HL-60 (cell line): ENCODE results near the gene SOWAHA.

Experiments
- POLR2AphosphoS5 ChIP-seq: IDR thresholded peaks from 2 replicates; pipeline ENCODE4 v1.6.1; 2012; ENCODE audit warnings: low read depth
- SPI1 ChIP-seq: IDR thresholded peaks from 2 replicates; pipeline ENCODE4 v1.6.1; 2012; ENCODE audit warnings: low read depth, mild to moderate bottlenecking, borderline replicate concordance
- TF ChIP-seq, protein P1 (sequence below): IDR thresholded peaks from one replicate; pipeline ENCODE4 v1.5.1; 2011; ENCODE audit warnings: low read length, control low read depth, inconsistent platforms; ENCODE audit not compliant: insufficient read depth
- TF ChIP-seq, protein P2 (sequence below): IDR thresholded peaks from 2 replicates; pipeline ENCODE4 v1.6.1; 2012; ENCODE audit warnings: low read depth; ENCODE audit not compliant: insufficient replicate concordance

DNA sequence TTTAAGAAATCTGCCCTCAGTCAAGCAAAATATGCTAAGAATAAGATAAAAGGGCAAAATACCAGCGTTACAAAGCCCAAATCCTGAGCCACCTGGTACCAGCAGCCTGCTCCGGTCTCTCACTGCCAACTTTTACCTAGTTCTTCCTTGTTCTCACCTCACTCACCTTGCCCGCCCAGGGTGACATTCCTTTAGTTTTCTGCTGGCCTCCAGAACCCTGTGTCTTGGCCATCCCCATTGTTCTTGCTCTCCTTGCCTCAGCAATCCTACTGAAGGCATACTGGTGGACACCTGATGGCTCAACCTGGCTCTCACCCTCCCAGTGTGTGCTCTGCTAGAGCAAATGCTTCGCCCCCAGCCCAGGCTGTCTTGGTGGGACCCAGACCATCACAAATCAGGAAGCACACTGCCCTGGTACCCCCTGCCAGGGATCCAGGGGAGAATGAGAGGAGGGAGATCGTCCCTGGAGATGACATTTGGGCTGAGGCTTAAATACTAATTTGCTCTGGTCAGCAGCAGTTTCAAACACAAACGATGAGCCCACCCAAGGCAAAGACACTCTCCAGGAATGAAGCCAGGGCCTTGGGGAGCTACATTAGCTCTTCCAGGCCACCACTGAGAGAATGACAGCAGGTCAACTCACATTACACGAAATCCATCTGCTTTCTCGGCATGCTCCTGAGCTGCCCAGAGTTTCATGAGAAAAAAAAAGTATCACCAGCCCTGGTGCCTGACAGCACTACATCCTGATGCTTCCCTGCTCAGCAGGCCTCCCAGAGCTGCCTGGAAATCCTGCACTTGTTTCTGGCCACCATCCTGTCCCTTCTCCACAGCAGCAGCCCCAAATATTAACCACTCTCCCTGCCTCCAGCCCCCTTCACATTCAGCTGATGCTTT, 23.9 kb upstream of the SOWAHA start:
- TF ChIP-seq, protein P1, sequence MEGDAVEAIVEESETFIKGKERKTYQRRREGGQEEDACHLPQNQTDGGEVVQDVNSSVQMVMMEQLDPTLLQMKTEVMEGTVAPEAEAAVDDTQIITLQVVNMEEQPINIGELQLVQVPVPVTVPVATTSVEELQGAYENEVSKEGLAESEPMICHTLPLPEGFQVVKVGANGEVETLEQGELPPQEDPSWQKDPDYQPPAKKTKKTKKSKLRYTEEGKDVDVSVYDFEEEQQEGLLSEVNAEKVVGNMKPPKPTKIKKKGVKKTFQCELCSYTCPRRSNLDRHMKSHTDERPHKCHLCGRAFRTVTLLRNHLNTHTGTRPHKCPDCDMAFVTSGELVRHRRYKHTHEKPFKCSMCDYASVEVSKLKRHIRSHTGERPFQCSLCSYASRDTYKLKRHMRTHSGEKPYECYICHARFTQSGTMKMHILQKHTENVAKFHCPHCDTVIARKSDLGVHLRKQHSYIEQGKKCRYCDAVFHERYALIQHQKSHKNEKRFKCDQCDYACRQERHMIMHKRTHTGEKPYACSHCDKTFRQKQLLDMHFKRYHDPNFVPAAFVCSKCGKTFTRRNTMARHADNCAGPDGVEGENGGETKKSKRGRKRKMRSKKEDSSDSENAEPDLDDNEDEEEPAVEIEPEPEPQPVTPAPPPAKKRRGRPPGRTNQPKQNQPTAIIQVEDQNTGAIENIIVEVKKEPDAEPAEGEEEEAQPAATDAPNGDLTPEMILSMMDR: no peak
- TF ChIP-seq POLR2AphosphoS5 (no peak), SPI1 (no peak)
- TF ChIP-seq, protein P2, sequence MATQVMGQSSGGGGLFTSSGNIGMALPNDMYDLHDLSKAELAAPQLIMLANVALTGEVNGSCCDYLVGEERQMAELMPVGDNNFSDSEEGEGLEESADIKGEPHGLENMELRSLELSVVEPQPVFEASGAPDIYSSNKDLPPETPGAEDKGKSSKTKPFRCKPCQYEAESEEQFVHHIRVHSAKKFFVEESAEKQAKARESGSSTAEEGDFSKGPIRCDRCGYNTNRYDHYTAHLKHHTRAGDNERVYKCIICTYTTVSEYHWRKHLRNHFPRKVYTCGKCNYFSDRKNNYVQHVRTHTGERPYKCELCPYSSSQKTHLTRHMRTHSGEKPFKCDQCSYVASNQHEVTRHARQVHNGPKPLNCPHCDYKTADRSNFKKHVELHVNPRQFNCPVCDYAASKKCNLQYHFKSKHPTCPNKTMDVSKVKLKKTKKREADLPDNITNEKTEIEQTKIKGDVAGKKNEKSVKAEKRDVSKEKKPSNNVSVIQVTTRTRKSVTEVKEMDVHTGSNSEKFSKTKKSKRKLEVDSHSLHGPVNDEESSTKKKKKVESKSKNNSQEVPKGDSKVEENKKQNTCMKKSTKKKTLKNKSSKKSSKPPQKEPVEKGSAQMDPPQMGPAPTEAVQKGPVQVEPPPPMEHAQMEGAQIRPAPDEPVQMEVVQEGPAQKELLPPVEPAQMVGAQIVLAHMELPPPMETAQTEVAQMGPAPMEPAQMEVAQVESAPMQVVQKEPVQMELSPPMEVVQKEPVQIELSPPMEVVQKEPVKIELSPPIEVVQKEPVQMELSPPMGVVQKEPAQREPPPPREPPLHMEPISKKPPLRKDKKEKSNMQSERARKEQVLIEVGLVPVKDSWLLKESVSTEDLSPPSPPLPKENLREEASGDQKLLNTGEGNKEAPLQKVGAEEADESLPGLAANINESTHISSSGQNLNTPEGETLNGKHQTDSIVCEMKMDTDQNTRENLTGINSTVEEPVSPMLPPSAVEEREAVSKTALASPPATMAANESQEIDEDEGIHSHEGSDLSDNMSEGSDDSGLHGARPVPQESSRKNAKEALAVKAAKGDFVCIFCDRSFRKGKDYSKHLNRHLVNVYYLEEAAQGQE: no peak
